NB4 (cell line): ENCODE data around the gene AVL9.

Experiments used
- CTCF ChIP-seq: IDR thresholded peaks from one replicate; pipeline ENCODE4 v1.5.1; 2012; ENCODE audit warnings: low read depth, low read length
- POLR2A ChIP-seq: IDR thresholded peaks from 2 replicates; pipeline ENCODE4 v1.6.1; 2011; ENCODE audit warnings: mild to moderate bottlenecking; ENCODE audit not compliant: insufficient read length; ENCODE audit errors: extremely low read depth

DNA sequence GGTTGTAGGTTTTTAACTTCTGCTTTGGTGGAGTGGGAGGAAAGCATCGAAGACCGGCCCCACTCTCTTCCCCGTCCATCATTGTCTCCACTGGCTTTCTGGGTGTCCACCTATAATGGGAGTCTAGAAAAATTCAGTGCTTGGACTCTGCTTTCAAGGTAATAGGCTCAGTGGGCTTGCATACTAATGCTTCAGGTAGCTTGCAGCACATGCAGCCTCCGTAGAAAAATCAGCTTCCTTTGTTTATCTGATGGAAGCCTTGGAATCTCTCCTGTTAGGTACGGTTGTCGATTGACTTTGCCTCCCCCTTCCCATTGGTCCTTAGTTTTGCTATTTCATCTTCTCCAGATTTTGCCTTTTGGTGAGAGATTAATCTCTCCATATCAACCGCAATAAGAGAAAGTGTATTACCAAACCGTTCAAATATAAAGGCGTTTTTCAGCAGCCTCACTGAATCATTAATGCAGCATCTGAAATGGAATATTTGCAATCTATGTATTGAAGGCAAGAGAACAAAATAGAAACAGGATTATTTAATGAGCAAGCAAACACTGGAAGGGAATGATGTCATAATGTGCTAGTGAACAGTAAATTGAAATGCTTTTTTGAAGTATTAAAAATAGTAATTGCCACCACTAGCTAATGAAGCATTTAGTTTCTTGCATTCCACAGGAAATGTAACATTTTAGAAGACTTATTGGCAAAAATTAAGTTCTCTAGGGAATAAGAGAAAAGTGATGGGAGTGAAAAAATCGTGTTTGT, 944 bp downstream of the AVL9 start:
- TF ChIP-seq POLR2A (no peak), CTCF (no peak)
